ENCODE measurements around the gene SYCN.

DNA sequence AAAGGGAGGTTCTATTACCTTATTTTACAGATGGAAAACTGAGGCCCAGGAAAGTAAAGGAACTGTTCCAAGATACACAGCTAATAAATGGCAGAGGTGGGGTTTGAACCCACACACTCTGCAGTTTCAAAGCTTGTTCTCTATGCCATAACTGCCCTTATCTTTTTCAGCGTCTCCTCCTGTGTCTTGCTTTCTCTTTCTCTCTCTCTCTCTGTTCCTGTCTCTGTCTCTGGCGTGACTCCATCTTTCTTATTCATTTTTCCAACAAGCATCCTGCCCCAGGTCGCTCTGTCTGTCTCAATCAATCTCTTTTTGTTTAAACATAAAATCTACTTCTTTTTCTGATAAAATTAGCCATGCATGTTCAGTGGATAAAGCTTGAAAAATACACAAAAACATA is 47.8 kb upstream of the SYCN start:
- TF ChIP-seq, protein P1, sequence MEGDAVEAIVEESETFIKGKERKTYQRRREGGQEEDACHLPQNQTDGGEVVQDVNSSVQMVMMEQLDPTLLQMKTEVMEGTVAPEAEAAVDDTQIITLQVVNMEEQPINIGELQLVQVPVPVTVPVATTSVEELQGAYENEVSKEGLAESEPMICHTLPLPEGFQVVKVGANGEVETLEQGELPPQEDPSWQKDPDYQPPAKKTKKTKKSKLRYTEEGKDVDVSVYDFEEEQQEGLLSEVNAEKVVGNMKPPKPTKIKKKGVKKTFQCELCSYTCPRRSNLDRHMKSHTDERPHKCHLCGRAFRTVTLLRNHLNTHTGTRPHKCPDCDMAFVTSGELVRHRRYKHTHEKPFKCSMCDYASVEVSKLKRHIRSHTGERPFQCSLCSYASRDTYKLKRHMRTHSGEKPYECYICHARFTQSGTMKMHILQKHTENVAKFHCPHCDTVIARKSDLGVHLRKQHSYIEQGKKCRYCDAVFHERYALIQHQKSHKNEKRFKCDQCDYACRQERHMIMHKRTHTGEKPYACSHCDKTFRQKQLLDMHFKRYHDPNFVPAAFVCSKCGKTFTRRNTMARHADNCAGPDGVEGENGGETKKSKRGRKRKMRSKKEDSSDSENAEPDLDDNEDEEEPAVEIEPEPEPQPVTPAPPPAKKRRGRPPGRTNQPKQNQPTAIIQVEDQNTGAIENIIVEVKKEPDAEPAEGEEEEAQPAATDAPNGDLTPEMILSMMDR (IDR thresholded peaks at IDR 0.05), result no peak
- TF ChIP-seq POLR2A (IDR thresholded peaks at IDR 0.05) (no peak), POLR2AphosphoS5 (IDR thresholded peaks at IDR 0.05) (no peak), EP300 (IDR thresholded peaks at IDR 0.05) (no peak)
